ENCODE data around the gene C9orf78.

- TF ChIP-seq CTCF (IDR thresholded peaks at IDR 0.05; ENCODE audit: low read length) (no peak), EZH2phosphoT487 (IDR thresholded peaks at IDR 0.05; ENCODE audit: low read length) (no peak)
Observed at GRCh38 chr9:129879103-129879699, 44.1 kb upstream of the C9orf78 start.

All from MM.1S (cell line).